ENCODE results near the gene INSIG2. TPM values are rescaled to one million over a fixed set of nuclear protein-coding genes. Genes with fewer than 3 reads are reported as not detected.

Gene INSIG2
- total and polyA plus RNA-seq, 2 of the 4 experiments (the other 2 are of a cell fraction) = 9.1 to 11.7 TPM

DNA sequence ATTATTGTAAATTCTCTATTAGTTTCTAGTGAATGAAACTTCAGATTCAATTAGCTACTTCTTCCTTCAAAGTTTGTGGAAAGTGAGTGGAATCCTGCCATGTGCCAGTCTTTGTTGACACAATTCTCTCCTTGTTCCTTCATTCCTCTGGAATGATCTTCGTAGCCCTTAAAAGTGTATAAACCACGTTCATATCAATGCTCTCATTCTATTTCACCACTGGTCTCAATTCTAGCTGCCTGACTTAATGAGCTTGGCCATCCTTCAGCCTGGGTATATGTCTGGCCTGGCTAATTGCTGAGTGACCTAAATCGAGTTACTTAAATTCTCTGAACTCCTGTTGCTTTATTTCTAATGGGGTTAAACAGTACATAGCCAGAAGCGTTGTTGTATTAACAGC is 43.5 kb downstream of the INSIG2 start:
- ATAC-seq (ENCODE audit: low read depth) (no peak), DNase-seq (no peak)
- H3K27ac ChIP-seq (ENCODE audit: insufficient read depth, low read length) = no peak overlapping the region
- H3K4me3 ChIP-seq (ENCODE audit: insufficient read depth, low read depth, low read length) = no peak overlapping the region
- POLR2A ChIA-PET (ENCODE audit: unreplicated experiment) = no interaction called here
- H2BK5ac ChIP-seq (ENCODE audit: low read depth, low read length, poor library complexity, severe bottlenecking) = no peak overlapping the region
- H4K8ac ChIP-seq (ENCODE audit: low read depth in 2 of 2, low read length in 2 of 2) = no peak overlapping the region
- H4K91ac ChIP-seq (ENCODE audit: insufficient read depth, low read depth, low read length) = no peak overlapping the region
- H3K4ac ChIP-seq (ENCODE audit: low read depth, low read length) = no peak overlapping the region
- intact Hi-C loops (cut with micrococcal nuclease) = no loop called here
- H4K5ac ChIP-seq (ENCODE audit: low read depth, low read length) = no peak overlapping the region
- H2BK20ac ChIP-seq (ENCODE audit: low read depth, low read length) = no peak overlapping the region
- no peaks in the 10 kb centered on the region for H3K9me3 ChIP-seq (ENCODE audit: control insufficient read depth, insufficient read depth, low read length)
- H2AK9ac ChIP-seq (replicated peaks; ENCODE audit: low read depth, low read length, poor library complexity) = no peak overlapping the region
- H3K14ac ChIP-seq (replicated peaks; ENCODE audit: low read depth, low read length) = no peak overlapping the region
- peaks cover 3% of the 10 kb centered on the region for H3K27me3 ChIP-seq (ENCODE audit: control insufficient read depth, insufficient read depth, low read length)
- CTCF ChIA-PET = no interaction called here
- H2AFZ ChIP-seq (replicated peaks; ENCODE audit: low read length, poor library complexity) = no peak overlapping the region
- H2BK120ac ChIP-seq (ENCODE audit: low read depth, low read length) = no peak overlapping the region
- H3K4me1 ChIP-seq (ENCODE audit: control insufficient read depth, insufficient read depth, low read length) = no peaks in the 10 kb centered on the region
- no peaks in the 10 kb centered on the region for H3K79me1 ChIP-seq (ENCODE audit: low read depth in 1 of 2, low read length in 2 of 2)
- no peaks in the 10 kb centered on the region for H3K36me3 ChIP-seq (ENCODE audit: control insufficient read depth, insufficient read depth, low read length)
- H3K4me2 ChIP-seq (ENCODE audit: low read depth, low read length) = no peak overlapping the region
- no peak overlapping the region for H2BK15ac ChIP-seq (ENCODE audit: low read depth, low read length)
- H3K9me1 ChIP-seq (ENCODE audit: insufficient read depth, low read length) = no peaks in the 10 kb centered on the region
- H2AK5ac ChIP-seq (ENCODE audit: low read depth, low read length) = no peak overlapping the region
- in situ Hi-C loops (cut with MboI; ENCODE audit: low sequenced_read_pairs) = no loop called here
- no peak overlapping the region for H3K18ac ChIP-seq (ENCODE audit: low read depth, low read length)
- dilution Hi-C loops (cut with HindIII; ENCODE audit: low sequenced_read_pairs, unreplicated experiment) = no loop called here
- H3K9ac ChIP-seq (ENCODE audit: low read depth, low read length) = no peak overlapping the region
- no peaks in the 10 kb centered on the region for H4K20me1 ChIP-seq (ENCODE audit: insufficient read depth, low read length)
- no peak overlapping the region for H3K56ac ChIP-seq (ENCODE audit: extremely low read depth, insufficient read depth, low read length)
- BruUV-seq (replicated peaks) = no TSS peak
- WGBS, 2 experiments (ENCODE audit: extremely low coverage in 2 of 2, insufficient read length in 1 of 2) = no CpG with 5 or more reads among the region's 4 CpGs
- TF ChIP-seq POLR2A (IDR thresholded peaks at IDR 0.05; ENCODE audit: low read depth, low read length) (no peak), BHLHE40 (IDR thresholded peaks at IDR 0.05; ENCODE audit: low read depth, low read length) (no peak), MAZ (IDR thresholded peaks at IDR 0.05; ENCODE audit: borderline replicate concordance, low read depth, low read length) (no peak), CEBPB (IDR thresholded peaks at IDR 0.05; ENCODE audit: low read depth, low read length) (no peak), MXI1 (IDR thresholded peaks at IDR 0.05; ENCODE audit: borderline replicate concordance, low read depth, low read length) (no peak), FOS (IDR thresholded peaks at IDR 0.05; ENCODE audit: low read depth, low read length) (no peak), RCOR1 (IDR thresholded peaks at IDR 0.05; ENCODE audit: insufficient replicate concordance, low read length) (no peak), RAD21 (IDR thresholded peaks at IDR 0.05; ENCODE audit: low read length) (no peak), RFX5 (IDR thresholded peaks at IDR 0.05; ENCODE audit: low read depth, low read length) (no peak), SMC3 (IDR thresholded peaks at IDR 0.05; ENCODE audit: low read depth, low read length) (no peak)
- TF ChIP-seq, protein P1, sequence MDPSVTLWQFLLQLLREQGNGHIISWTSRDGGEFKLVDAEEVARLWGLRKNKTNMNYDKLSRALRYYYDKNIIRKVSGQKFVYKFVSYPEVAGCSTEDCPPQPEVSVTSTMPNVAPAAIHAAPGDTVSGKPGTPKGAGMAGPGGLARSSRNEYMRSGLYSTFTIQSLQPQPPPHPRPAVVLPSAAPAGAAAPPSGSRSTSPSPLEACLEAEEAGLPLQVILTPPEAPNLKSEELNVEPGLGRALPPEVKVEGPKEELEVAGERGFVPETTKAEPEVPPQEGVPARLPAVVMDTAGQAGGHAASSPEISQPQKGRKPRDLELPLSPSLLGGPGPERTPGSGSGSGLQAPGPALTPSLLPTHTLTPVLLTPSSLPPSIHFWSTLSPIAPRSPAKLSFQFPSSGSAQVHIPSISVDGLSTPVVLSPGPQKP (IDR thresholded peaks at IDR 0.05; ENCODE audit: borderline replicate concordance, low read depth, low read length) = no peak
- TF ChIP-seq, protein P2, sequence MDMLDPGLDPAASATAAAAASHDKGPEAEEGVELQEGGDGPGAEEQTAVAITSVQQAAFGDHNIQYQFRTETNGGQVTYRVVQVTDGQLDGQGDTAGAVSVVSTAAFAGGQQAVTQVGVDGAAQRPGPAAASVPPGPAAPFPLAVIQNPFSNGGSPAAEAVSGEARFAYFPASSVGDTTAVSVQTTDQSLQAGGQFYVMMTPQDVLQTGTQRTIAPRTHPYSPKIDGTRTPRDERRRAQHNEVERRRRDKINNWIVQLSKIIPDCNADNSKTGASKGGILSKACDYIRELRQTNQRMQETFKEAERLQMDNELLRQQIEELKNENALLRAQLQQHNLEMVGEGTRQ (IDR thresholded peaks at IDR 0.05; ENCODE audit: low read depth, low read length) = no peak
- no peak overlapping the region for H3K23ac ChIP-seq (ENCODE audit: low read depth, low read length)
